Mesendoderm (in vitro differentiated cells): ENCODE results near the gene KRT80.

Experiments
- DNase-seq: peaks from one replicate; pipeline ENCODE4 v3.0.0; 2013
- H2AK5ac ChIP-seq: 2 replicates; pipeline ENCODE4 v1.6.1; 2013; ENCODE audit warnings: low read length, inconsistent platforms
- H2BK120ac ChIP-seq: 2 replicates; pipeline ENCODE4 v1.6.1; 2013; ENCODE audit warnings: low read depth, mild to moderate bottlenecking, low read length, moderate library complexity, mixed read lengths
- H2BK15ac ChIP-seq: replicated peaks from 2 replicates; pipeline ENCODE4 v1.6.1; 2013; ENCODE audit warnings: low read depth, mild to moderate bottlenecking, moderate library complexity
- H2BK5ac ChIP-seq: 2 replicates; pipeline ENCODE4 v1.6.1; 2013; ENCODE audit warnings: low read length, inconsistent platforms
- H3K18ac ChIP-seq: 2 replicates; pipeline ENCODE4 v1.6.1; 2013; ENCODE audit warnings: mild to moderate bottlenecking, low read length, mixed read lengths
- H3K23ac ChIP-seq: one replicate; pipeline ENCODE4 v1.6.1; 2013; ENCODE audit warnings: low read length
- H3K27ac ChIP-seq: 2 replicates; pipeline ENCODE4 v1.5.1; 2013; ENCODE audit warnings: low read depth, mild to moderate bottlenecking, inconsistent platforms, low read length, moderate library complexity
- H3K27me3 ChIP-seq: 2 replicates; pipeline ENCODE4 v1.6.1; 2013; ENCODE audit warnings: low read length, control low read depth, mild to moderate bottlenecking, inconsistent platforms; ENCODE audit not compliant: insufficient read depth, poor library complexity
- H3K36me3 ChIP-seq: 2 replicates; pipeline ENCODE4 v1.6.1; 2013; ENCODE audit warnings: low read length, inconsistent platforms; ENCODE audit not compliant: control insufficient read depth, insufficient read depth
- H3K4ac ChIP-seq: one replicate; pipeline ENCODE4 v1.6.1; 2013; ENCODE audit warnings: low read depth, mild to moderate bottlenecking, low read length, moderate library complexity
- H3K4me1 ChIP-seq: 2 replicates; pipeline ENCODE4 v1.6.1; 2013; ENCODE audit warnings: low read depth, low read length, inconsistent platforms; ENCODE audit not compliant: control insufficient read depth
- H3K4me2 ChIP-seq: 2 replicates; pipeline ENCODE4 v1.6.1; 2013; ENCODE audit warnings: low read length
- H3K4me3 ChIP-seq: 2 replicates; pipeline ENCODE4 v1.5.1; 2013; ENCODE audit warnings: mild to moderate bottlenecking, low read length
- H3K56ac ChIP-seq: one replicate; pipeline ENCODE4 v1.6.1; 2013; ENCODE audit warnings: low read length
- H3K79me1 ChIP-seq: 2 replicates; pipeline ENCODE4 v1.6.1; 2013; ENCODE audit warnings: low read length, inconsistent platforms
- H3K79me2 ChIP-seq: 2 replicates; pipeline ENCODE4 v1.6.1; 2013; ENCODE audit warnings: mild to moderate bottlenecking, low read length; ENCODE audit not compliant: control insufficient read depth, insufficient read depth
- H3K9ac ChIP-seq: 2 replicates; pipeline ENCODE4 v1.6.1; 2013; ENCODE audit warnings: low read length, inconsistent platforms
- H4K5ac ChIP-seq: one replicate; pipeline ENCODE4 v1.6.1; 2013; ENCODE audit warnings: low read length
- H4K8ac ChIP-seq: one replicate; pipeline ENCODE4 v1.6.1; 2013; ENCODE audit warnings: low read depth, mild to moderate bottlenecking, control low read depth, low read length, moderate library complexity
- WGBS: extraction: QIAGEN DNeasy Blood & Tissue Kit; methylation state at CpG from one replicate; pipeline ENCODE4 v1.1.7; 2013; ENCODE audit warnings: low lambda C conversion rate, missing lambda C conversion rate; ENCODE audit not compliant: insufficient coverage; ENCODE audit errors: extremely low coverage; 5-methylcytosine and 5-hydroxymethylcytosine counted together

KRT80 gene

GRCh38 chr12:52220477-52220876, 28.7 kb upstream of the KRT80 start:
- Histone ChIP-seq H4K5ac (no peak overlapping the region), H2BK5ac (no peak overlapping the region), H3K36me3 (no peaks in the 10 kb centered on the region), H2BK15ac (no peak overlapping the region), H3K27ac (no peak overlapping the region), H3K4me1 (no peaks in the 10 kb centered on the region), H3K9ac (no peak overlapping the region), H2BK120ac (no peak overlapping the region), H3K4me2 (no peak overlapping the region), H2AK5ac (no peak overlapping the region), H3K56ac (no peak overlapping the region), H3K4me3 (no peak overlapping the region), H3K18ac (no peak overlapping the region), H4K8ac (no peak overlapping the region), H3K27me3 (no peaks in the 10 kb centered on the region), H3K4ac (no peak overlapping the region), H3K79me1 (no peaks in the 10 kb centered on the region), H3K79me2 (no peaks in the 10 kb centered on the region), H3K23ac (no peak overlapping the region)
- no CpG with 5 or more reads among the region's 3 CpGs for WGBS
- DNase-seq, result no peak

GRCh38 chr12:52218001-52218400, 26.2 kb upstream of the KRT80 start:
- no peak overlapping the region for H2AK5ac ChIP-seq
- no peak overlapping the region for H4K5ac ChIP-seq
- no peak overlapping the region for H3K18ac ChIP-seq
- H3K4me1 ChIP-seq, result no peaks in the 10 kb centered on the region
- no peaks in the 10 kb centered on the region for H3K79me1 ChIP-seq
- H3K9ac ChIP-seq, result no peak overlapping the region
- H3K27me3 ChIP-seq, result no peaks in the 10 kb centered on the region
- no peaks in the 10 kb centered on the region for H3K36me3 ChIP-seq
- DNase-seq, result no peak
- H3K4ac ChIP-seq, result no peak overlapping the region
- H2BK120ac ChIP-seq, result no peak overlapping the region
- H3K23ac ChIP-seq, result no peak overlapping the region
- H3K4me3 ChIP-seq, result no peak overlapping the region
- H3K56ac ChIP-seq, result no peak overlapping the region
- H4K8ac ChIP-seq, result no peak overlapping the region
- no CpG with 5 or more reads among the region's 4 CpGs for WGBS
- H3K4me2 ChIP-seq, result no peak overlapping the region
- H2BK5ac ChIP-seq, result no peak overlapping the region
- no peaks in the 10 kb centered on the region for H3K79me2 ChIP-seq
- H2BK15ac ChIP-seq, result no peak overlapping the region
- no peak overlapping the region for H3K27ac ChIP-seq

- Histone ChIP-seq H3K4me1 (no peaks in the 10 kb centered on the region), H2BK15ac (no peak overlapping the region), H3K23ac (no peak overlapping the region), H2BK5ac (no peak overlapping the region), H3K9ac (no peak overlapping the region), H4K8ac (no peak overlapping the region), H2AK5ac (no peak overlapping the region), H3K27ac (no peak overlapping the region), H2BK120ac (no peak overlapping the region), H3K36me3 (no peaks in the 10 kb centered on the region), H3K27me3 (no peaks in the 10 kb centered on the region), H3K4ac (no peak overlapping the region), H3K4me2 (no peak overlapping the region), H3K79me2 (no peaks in the 10 kb centered on the region), H3K18ac (no peak overlapping the region), H3K4me3 (no peak overlapping the region), H3K79me1 (no peaks in the 10 kb centered on the region), H3K56ac (no peak overlapping the region), H4K5ac (no peak overlapping the region)
- peak; percentile 68 for DNase-seq
- no CpG with 5 or more reads among the region's 5 CpGs for WGBS
Measured at GRCh38 chr12:52217223-52217622, 25.4 kb upstream of the KRT80 start.

- Histone ChIP-seq H3K9ac (no peak overlapping the region), H3K23ac (no peak overlapping the region), H3K4me1 (no peaks in the 10 kb centered on the region), H3K79me1 (no peaks in the 10 kb centered on the region), H3K4me3 (no peak overlapping the region), H3K36me3 (no peaks in the 10 kb centered on the region), H3K79me2 (no peaks in the 10 kb centered on the region), H3K4me2 (no peak overlapping the region), H2AK5ac (no peak overlapping the region), H2BK5ac (no peak overlapping the region), H3K18ac (no peak overlapping the region), H3K56ac (no peak overlapping the region), H4K5ac (no peak overlapping the region), H4K8ac (no peak overlapping the region), H2BK15ac (no peak overlapping the region), H3K27ac (no peak overlapping the region), H3K4ac (no peak overlapping the region), H2BK120ac (no peak overlapping the region), H3K27me3 (no peaks in the 10 kb centered on the region)
- no CpG with 5 or more reads among the region's 1 CpG for WGBS
- DNase-seq, result no peak
Measured at GRCh38 chr12:52216807-52217206, 25.0 kb upstream of the KRT80 start.

DNA sequence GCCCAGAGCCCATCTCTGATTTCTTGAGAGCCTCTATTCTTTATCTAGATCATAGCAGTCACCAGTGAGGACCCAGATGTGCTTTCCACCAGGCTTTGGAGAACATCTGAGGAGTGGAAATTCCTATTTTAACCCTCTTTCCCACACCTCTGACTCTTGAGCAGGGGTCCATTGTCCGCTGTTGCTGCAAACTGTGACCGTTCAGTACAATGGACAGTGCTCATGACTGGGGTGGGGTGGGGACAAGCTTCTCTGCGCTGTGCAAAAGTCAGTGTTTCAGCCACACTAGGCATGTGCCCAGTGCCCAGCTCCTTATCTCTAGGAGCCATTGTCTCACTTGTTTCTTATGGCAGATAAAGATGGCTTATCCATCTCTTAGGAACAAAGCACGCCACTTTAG, 24.3 kb upstream of the KRT80 start:
- Histone ChIP-seq H4K5ac (no peak overlapping the region), H2BK15ac (no peak overlapping the region), H3K9ac (no peak overlapping the region), H2AK5ac (no peak overlapping the region), H4K8ac (no peak overlapping the region), H3K4me2 (no peak overlapping the region), H2BK120ac (no peak overlapping the region), H3K56ac (no peak overlapping the region), H3K4ac (no peak overlapping the region), H3K18ac (no peak overlapping the region), H3K4me3 (no peak overlapping the region), H3K27me3 (no peaks in the 10 kb centered on the region), H3K4me1 (no peaks in the 10 kb centered on the region), H3K79me1 (no peaks in the 10 kb centered on the region), H3K36me3 (no peaks in the 10 kb centered on the region), H3K79me2 (no peaks in the 10 kb centered on the region), H3K23ac (no peak overlapping the region), H3K27ac (no peak overlapping the region), H2BK5ac (no peak overlapping the region)
- WGBS, result no CpG with 5 or more reads among the region's 4 CpGs
- DNase-seq, result no peak

DNA sequence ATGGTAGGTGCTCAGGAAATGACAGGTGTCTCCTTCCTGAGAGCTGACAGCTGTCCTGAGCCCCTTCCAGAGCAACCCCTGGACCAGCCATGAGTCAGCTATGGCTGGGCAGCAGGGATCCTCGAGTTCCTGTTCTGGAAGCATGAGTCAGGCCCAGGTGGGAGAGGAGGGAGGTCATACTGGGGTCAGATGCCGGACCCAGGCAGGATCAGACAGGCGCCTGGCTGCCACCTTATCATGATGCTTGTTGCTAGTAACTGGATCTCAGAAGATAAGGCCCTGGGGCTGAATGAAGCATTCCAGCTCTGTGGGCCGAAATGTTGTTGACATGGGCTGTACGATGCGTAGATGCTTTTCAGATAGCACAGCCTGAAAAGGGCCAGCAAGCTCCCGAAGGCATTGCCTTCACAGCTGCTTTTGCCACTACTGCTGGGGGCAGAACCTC, 23.8 kb upstream of the KRT80 start:
- Histone ChIP-seq H3K36me3 (no peaks in the 10 kb centered on the region), H3K27ac (no peak overlapping the region)
- WGBS, result no CpG with 5 or more reads among the region's 7 CpGs

More for the DNA sequence above, 23.8 kb upstream of the KRT80 start:
- DNase-seq, result peak; percentile 72
- Histone ChIP-seq H3K79me2 (no peaks in the 10 kb centered on the region), H2BK120ac (no peak overlapping the region), H4K5ac (no peak overlapping the region), H3K18ac (no peak overlapping the region), H3K9ac (no peak overlapping the region), H3K23ac (no peak overlapping the region), H3K27me3 (no peaks in the 10 kb centered on the region), H2BK5ac (no peak overlapping the region), H2AK5ac (no peak overlapping the region), H3K79me1 (no peaks in the 10 kb centered on the region), H4K8ac (no peak overlapping the region), H3K4ac (no peak overlapping the region), H3K4me2 (no peak overlapping the region), H3K4me1 (no peaks in the 10 kb centered on the region), H3K4me3 (no peak overlapping the region), H3K56ac (no peak overlapping the region), H2BK15ac (no peak overlapping the region)
